Chondrocyte (in vitro differentiated cells): ENCODE measurements around the gene HCN4. TPM values are rescaled to one million over a fixed set of nuclear protein-coding genes. Genes with fewer than 3 reads are reported as not detected.

Experiments used
- DNase-seq: peaks from one replicate; pipeline ENCODE4 v3.0.0; 2021; ENCODE audit warnings: mixed read lengths, low spot score
- H3K27ac Mint-ChIP-seq: one replicate; pipeline ENCODE4 v1.8.0; 2021; ENCODE audit warnings: mild to moderate bottlenecking, moderate library complexity, mixed read lengths; ENCODE audit not compliant: unreplicated experiment
- H3K27me3 Mint-ChIP-seq: 2 replicates; pipeline ENCODE4 v1.8.0; 2021; ENCODE audit warnings: low read depth, mixed read lengths
- H3K36me3 Mint-ChIP-seq: 2 replicates; pipeline ENCODE4 v1.8.0; 2021; ENCODE audit warnings: low read depth, mixed read lengths
- H3K4me1 Mint-ChIP-seq: 2 replicates; pipeline ENCODE4 v1.8.0; 2021; ENCODE audit warnings: low read depth, mild to moderate bottlenecking, mixed read lengths
- H3K4me3 Mint-ChIP-seq: one replicate; pipeline ENCODE4 v1.8.0; 2021; ENCODE audit warnings: mild to moderate bottlenecking, moderate library complexity, mixed read lengths; ENCODE audit not compliant: unreplicated experiment
- H3K9me3 Mint-ChIP-seq: 2 replicates; pipeline ENCODE4 v1.8.0; 2021; ENCODE audit warnings: low read depth, mixed read lengths
- total RNA-seq: library from RNA; stranded (reverse); gene quantifications from 3 replicates; pipeline ENCODE4 v1.2.1, GENCODE V29; 2021
- TF ChIP-seq, protein P1 (sequence below): fragments of 200-600 bp; sonication (generic); IDR thresholded peaks from 2 replicates; pipeline ENCODE4 v1.5.0; 2021; ENCODE audit warnings: antibody characterized with exemption, mild to moderate bottlenecking, moderate library complexity

HCN4 gene
- total RNA-seq, 1 donor from 2014 or later, result 0.05 TPM

DNA sequence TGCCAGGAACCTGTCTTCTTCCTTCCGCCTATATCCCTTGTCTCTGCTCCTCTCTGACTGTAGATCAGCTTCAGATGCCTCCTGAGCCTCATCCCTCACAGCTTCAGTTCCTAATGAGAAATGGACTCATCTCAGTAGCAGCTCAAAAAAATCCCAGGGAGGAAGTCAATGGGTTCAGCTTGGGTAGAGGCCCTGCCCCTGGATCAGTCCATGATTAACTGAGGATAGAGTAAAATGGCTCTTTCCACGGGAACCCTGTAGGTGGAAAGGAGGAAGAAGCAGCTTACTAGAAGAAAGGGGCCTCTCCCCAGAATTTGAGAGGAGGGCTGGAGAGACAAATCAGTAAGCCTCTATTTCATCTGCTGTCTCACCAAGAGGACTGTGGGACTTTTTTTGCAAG, 26.9 kb upstream of the HCN4 start:
- Mint-ChIP-seq H3K4me3 (no peak overlapping the region), H3K27me3 (peaks cover 23% of the 10 kb centered on the region), H3K36me3 (no peaks in the 10 kb centered on the region), H3K4me1 (no peaks in the 10 kb centered on the region), H3K27ac (no peak overlapping the region), H3K9me3 (no peaks in the 10 kb centered on the region)
- TF ChIP-seq, protein P1, sequence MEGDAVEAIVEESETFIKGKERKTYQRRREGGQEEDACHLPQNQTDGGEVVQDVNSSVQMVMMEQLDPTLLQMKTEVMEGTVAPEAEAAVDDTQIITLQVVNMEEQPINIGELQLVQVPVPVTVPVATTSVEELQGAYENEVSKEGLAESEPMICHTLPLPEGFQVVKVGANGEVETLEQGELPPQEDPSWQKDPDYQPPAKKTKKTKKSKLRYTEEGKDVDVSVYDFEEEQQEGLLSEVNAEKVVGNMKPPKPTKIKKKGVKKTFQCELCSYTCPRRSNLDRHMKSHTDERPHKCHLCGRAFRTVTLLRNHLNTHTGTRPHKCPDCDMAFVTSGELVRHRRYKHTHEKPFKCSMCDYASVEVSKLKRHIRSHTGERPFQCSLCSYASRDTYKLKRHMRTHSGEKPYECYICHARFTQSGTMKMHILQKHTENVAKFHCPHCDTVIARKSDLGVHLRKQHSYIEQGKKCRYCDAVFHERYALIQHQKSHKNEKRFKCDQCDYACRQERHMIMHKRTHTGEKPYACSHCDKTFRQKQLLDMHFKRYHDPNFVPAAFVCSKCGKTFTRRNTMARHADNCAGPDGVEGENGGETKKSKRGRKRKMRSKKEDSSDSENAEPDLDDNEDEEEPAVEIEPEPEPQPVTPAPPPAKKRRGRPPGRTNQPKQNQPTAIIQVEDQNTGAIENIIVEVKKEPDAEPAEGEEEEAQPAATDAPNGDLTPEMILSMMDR, result no peak
- DNase-seq, result no peak

GRCh38 chr15:73394782-73395181, 26.0 kb upstream of the HCN4 start:
- H3K4me1 Mint-ChIP-seq, result no peaks in the 10 kb centered on the region

GRCh38 chr15:73393336-73393735, 24.6 kb upstream of the HCN4 start:
- Mint-ChIP-seq H3K4me3 (no peak overlapping the region), H3K36me3 (no peaks in the 10 kb centered on the region), H3K9me3 (no peaks in the 10 kb centered on the region), H3K27ac (no peak overlapping the region), H3K27me3 (peaks cover 21% of the 10 kb centered on the region), H3K4me1 (peaks cover 2% of the 10 kb centered on the region)
- no peak for DNase-seq
- TF ChIP-seq, protein P1, result no peak

More at GRCh38 chr15:73394782-73395181, 26.0 kb upstream of the HCN4 start:
- Mint-ChIP-seq H3K9me3 (no peaks in the 10 kb centered on the region), H3K27me3 (peaks cover 23% of the 10 kb centered on the region), H3K4me3 (no peak overlapping the region), H3K36me3 (no peaks in the 10 kb centered on the region), H3K27ac (no peak overlapping the region)
- TF ChIP-seq, protein P1, result no peak
- no peak for DNase-seq

GRCh38 chr15:73392025-73392424, 23.3 kb upstream of the HCN4 start:
- Mint-ChIP-seq H3K27ac (no peak overlapping the region), H3K36me3 (no peaks in the 10 kb centered on the region), H3K27me3 (peaks cover 29% of the 10 kb centered on the region), H3K4me1 (peaks cover 4% of the 10 kb centered on the region), H3K4me3 (no peak overlapping the region), H3K9me3 (no peaks in the 10 kb centered on the region)
- TF ChIP-seq, protein P1, result no peak
- no peak for DNase-seq

GRCh38 chr15:73391128-73391872, 22.5 kb upstream of the HCN4 start:
- no peak for DNase-seq
- Mint-ChIP-seq H3K4me1 (peaks cover 4% of the 10 kb centered on the region), H3K4me3 (no peak overlapping the region), H3K27me3 (peaks cover 33% of the 10 kb centered on the region), H3K9me3 (no peaks in the 10 kb centered on the region), H3K36me3 (no peaks in the 10 kb centered on the region), H3K27ac (no peak overlapping the region)
- TF ChIP-seq, protein P1, result no peak
